ENCODE data around the gene TIGD3. TPM values are rescaled to one million over a fixed set of nuclear protein-coding genes. Genes with fewer than 3 reads are reported as not detected.

Gene TIGD3
- total and polyA plus RNA-seq, 4 donors, result 0.08 to 0.33 (median 0.17) TPM; not detected in 1

DNA sequence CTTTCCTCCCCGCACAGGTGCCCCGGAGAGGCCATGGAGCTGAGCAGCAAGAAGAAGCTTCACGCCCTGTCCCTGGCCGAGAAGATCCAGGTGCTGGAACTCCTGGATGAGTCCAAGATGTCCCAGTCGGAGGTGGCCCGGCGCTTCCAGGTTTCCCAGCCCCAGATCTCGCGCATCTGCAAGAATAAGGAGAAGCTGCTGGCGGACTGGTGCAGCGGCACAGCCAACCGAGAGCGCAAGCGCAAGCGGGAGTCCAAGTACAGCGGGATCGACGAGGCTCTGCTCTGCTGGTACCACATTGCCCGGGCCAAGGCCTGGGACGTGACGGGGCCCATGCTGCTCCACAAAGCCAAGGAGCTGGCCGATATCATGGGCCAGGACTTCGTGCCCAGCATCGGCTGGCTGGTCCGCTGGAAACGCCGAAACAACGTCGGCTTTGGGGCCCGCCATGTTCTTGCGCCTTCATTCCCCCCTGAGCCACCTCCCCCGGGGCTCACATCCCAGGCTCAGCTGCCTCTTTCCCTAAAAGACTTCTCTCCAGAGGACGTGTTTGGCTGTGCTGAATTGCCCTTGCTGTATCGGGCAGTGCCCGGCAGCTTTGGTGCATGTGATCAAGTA lies 1.3 kb downstream of the TIGD3 start (continued):
- TF ChIP-seq, protein P1, sequence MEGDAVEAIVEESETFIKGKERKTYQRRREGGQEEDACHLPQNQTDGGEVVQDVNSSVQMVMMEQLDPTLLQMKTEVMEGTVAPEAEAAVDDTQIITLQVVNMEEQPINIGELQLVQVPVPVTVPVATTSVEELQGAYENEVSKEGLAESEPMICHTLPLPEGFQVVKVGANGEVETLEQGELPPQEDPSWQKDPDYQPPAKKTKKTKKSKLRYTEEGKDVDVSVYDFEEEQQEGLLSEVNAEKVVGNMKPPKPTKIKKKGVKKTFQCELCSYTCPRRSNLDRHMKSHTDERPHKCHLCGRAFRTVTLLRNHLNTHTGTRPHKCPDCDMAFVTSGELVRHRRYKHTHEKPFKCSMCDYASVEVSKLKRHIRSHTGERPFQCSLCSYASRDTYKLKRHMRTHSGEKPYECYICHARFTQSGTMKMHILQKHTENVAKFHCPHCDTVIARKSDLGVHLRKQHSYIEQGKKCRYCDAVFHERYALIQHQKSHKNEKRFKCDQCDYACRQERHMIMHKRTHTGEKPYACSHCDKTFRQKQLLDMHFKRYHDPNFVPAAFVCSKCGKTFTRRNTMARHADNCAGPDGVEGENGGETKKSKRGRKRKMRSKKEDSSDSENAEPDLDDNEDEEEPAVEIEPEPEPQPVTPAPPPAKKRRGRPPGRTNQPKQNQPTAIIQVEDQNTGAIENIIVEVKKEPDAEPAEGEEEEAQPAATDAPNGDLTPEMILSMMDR (IDR thresholded peaks at IDR 0.05; ENCODE audit: low read depth, low read length, missing input control), result no peak
- TF ChIP-seq HNF4G (IDR thresholded peaks at IDR 0.05) (no peak), JUND (IDR thresholded peaks at IDR 0.05) (no peak), FOXA1 (IDR thresholded peaks at IDR 0.05) (no peak), ATF3 (IDR thresholded peaks at IDR 0.05) (no peak), RXRA (IDR thresholded peaks at IDR 0.05) (no peak), NR2F2 (IDR thresholded peaks at IDR 0.05) (no peak), FOXA2 (IDR thresholded peaks at IDR 0.05) (no peak)

DNA sequence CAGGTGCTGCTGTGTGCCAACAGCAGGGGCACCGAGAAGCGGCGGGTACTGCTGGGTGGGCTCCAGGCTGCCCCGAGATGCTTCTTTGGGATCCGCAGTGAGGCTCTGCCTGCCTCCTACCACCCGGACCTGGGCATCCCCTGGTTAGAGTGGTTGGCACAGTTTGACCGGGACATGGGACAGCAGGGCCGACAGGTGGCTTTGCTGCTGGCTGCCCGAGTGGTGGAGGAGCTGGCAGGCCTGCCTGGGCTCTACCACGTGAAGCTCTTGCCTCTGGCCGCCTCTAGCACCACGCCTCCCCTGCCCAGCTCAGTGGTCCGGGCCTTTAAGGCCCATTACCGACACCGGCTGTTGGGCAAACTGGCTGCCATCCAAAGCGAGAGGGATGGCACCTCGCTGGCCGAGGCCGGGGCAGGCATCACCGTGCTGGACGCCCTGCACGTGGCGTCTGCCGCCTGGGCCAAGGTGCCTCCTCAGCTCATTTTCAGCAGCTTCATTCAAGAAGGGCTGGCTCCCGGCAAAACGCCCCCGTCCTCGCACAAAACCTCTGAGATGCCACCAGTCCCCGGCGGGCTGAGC lies 1.9 kb downstream of the TIGD3 start:
- no peaks in the 10 kb centered on the region for H3K9me3 ChIP-seq (ENCODE audit: control insufficient read depth in 4 of 4, low read length in 3 of 4)
- H3K4me1 ChIP-seq (ENCODE audit: control insufficient read depth in 4 of 4, insufficient read depth in 4 of 4, low read length in 3 of 4), result peaks cover 3 to 31% (median 19%) of the 10 kb centered on the region in 4 donors
- no peak overlapping the region for H3K9ac ChIP-seq (ENCODE audit: low read depth in 1 of 2, low read length in 2 of 2)
- no peaks in the 10 kb centered on the region for H3K27me3 ChIP-seq (ENCODE audit: control insufficient read depth in 4 of 4, insufficient read depth in 4 of 4, low read length in 3 of 4)
- WGBS, result 95% methylated on average over 30 of the region's 30 CpGs
- peaks cover 0 to 8% (median 3%) of the 10 kb centered on the region in 4 donors for H3K36me3 ChIP-seq (ENCODE audit: control insufficient read depth in 4 of 4, insufficient read depth in 3 of 4, low read depth in 1 of 4, low read length in 3 of 4)
- DNase-seq (ENCODE audit: low spot score), result no peak
- no peak overlapping the region for H3K27ac ChIP-seq (ENCODE audit: low read depth in 1 of 2, low read length in 2 of 2)
- TF ChIP-seq REST (IDR thresholded peaks at IDR 0.05) (no peak), ATF3 (IDR thresholded peaks at IDR 0.05) (no peak), FOXA2 (IDR thresholded peaks at IDR 0.05) (no peak), RAD21 (IDR thresholded peaks at IDR 0.05) (no peak), FOXA1 (IDR thresholded peaks at IDR 0.05) (no peak), JUND (IDR thresholded peaks at IDR 0.05) (no peak), GABPA (IDR thresholded peaks at IDR 0.05 in 1 of 2, conservative IDR thresholded peaks at IDR 0.05 in 1 of 2) (no peak), TAF1 (conservative IDR thresholded peaks at IDR 0.05) (no peak), MAX (IDR thresholded peaks at IDR 0.05) (no peak), EGR1 (IDR thresholded peaks at IDR 0.05; ENCODE audit: low read depth in 2 of 2) (no peak)
- H3K4me3 ChIP-seq (ENCODE audit: low read depth in 1 of 3, low read length in 3 of 3), result no peak overlapping the region

All from liver (tissue), 9 donors.